ENCODE results near the gene CWH43. TPM values are rescaled to one million over a fixed set of nuclear protein-coding genes. Genes with fewer than 3 reads are reported as not detected.

The CWH43 gene
- total RNA-seq, 3 donors from 2014 or later: 0.66 TPM; not detected in 2

GRCh38 chr4:48944252-48944651 is 41.8 kb upstream of the CWH43 start:
- H3K27ac ChIP-seq: no peak overlapping the region
- no peak for TF ChIP-seq POLR2AphosphoS5 (IDR thresholded peaks at IDR 0.05)
- TF ChIP-seq CTCF (IDR thresholded peaks at IDR 0.05): no peak
- no peak for TF ChIP-seq POLR2A (IDR thresholded peaks at IDR 0.05)

GRCh38 chr4:48944756-48945241 is 41.3 kb upstream of the CWH43 start:
- Histone ChIP-seq H3K27ac (no peak overlapping the region), H3K27me3 (no peaks in the 10 kb centered on the region), H3K36me3 (no peaks in the 10 kb centered on the region), H3K9me3 (no peaks in the 10 kb centered on the region), H3K4me3 (no peak overlapping the region), H3K4me1 (no peaks in the 10 kb centered on the region)
- DNase-seq (ENCODE audit: low spot score in 2 of 2): no peak
- TF ChIP-seq CTCF (IDR thresholded peaks at IDR 0.05) (no peak), POLR2AphosphoS5 (IDR thresholded peaks at IDR 0.05) (no peak), POLR2A (IDR thresholded peaks at IDR 0.05) (no peak)
- intact Hi-C loops (cut with DNase I; ENCODE audit: low total_unique reads): no loop called here

More at GRCh38 chr4:48944252-48944651, 41.8 kb upstream of the CWH43 start:
- Histone ChIP-seq H3K4me1 (no peaks in the 10 kb centered on the region), H3K27me3 (no peaks in the 10 kb centered on the region), H3K4me3 (no peak overlapping the region), H3K9me3 (no peaks in the 10 kb centered on the region), H3K36me3 (no peaks in the 10 kb centered on the region)
- DNase-seq (ENCODE audit: low spot score in 2 of 2): no peak
- intact Hi-C loops (cut with DNase I; ENCODE audit: low total_unique reads): no loop called here

GRCh38 chr4:48945981-48946380 is 40.1 kb upstream of the CWH43 start:
- no peak overlapping the region for H3K4me3 ChIP-seq

GRCh38 chr4:48947731-48948130 is 38.3 kb upstream of the CWH43 start:
- intact Hi-C loops (cut with DNase I; ENCODE audit: low total_unique reads): no loop called here
- no peaks in the 10 kb centered on the region for H3K4me1 ChIP-seq

More at GRCh38 chr4:48945981-48946380, 40.1 kb upstream of the CWH43 start:
- DNase-seq (ENCODE audit: low spot score in 2 of 2): no peak
- H3K27ac ChIP-seq: no peak overlapping the region
- no peaks in the 10 kb centered on the region for H3K36me3 ChIP-seq
- TF ChIP-seq POLR2AphosphoS5 (IDR thresholded peaks at IDR 0.05): no peak
- TF ChIP-seq CTCF (IDR thresholded peaks at IDR 0.05): no peak
- TF ChIP-seq POLR2A (IDR thresholded peaks at IDR 0.05): no peak
- peaks cover 0 to 1% of the 10 kb centered on the region in 2 donors for H3K9me3 ChIP-seq
- no peaks in the 10 kb centered on the region for H3K4me1 ChIP-seq
- intact Hi-C loops (cut with DNase I; ENCODE audit: low total_unique reads): no loop called here
- no peaks in the 10 kb centered on the region for H3K27me3 ChIP-seq

GRCh38 chr4:48949086-48949485 is 37.0 kb upstream of the CWH43 start:
- intact Hi-C loops (cut with DNase I; ENCODE audit: low total_unique reads): no loop called here
- Histone ChIP-seq H3K9me3 (peaks cover 0 to 17% of the 10 kb centered on the region in 2 donors), H3K27me3 (no peaks in the 10 kb centered on the region), H3K36me3 (no peaks in the 10 kb centered on the region), H3K4me3 (no peak overlapping the region), H3K27ac (no peak overlapping the region), H3K4me1 (no peaks in the 10 kb centered on the region)
- no peak for DNase-seq (ENCODE audit: low spot score in 2 of 2)
- TF ChIP-seq POLR2AphosphoS5 (IDR thresholded peaks at IDR 0.05) (no peak), POLR2A (IDR thresholded peaks at IDR 0.05) (no peak), CTCF (IDR thresholded peaks at IDR 0.05) (no peak)

More at GRCh38 chr4:48947731-48948130, 38.3 kb upstream of the CWH43 start:
- Histone ChIP-seq H3K36me3 (no peaks in the 10 kb centered on the region), H3K9me3 (peaks cover 0 to 17% of the 10 kb centered on the region in 2 donors), H3K27me3 (no peaks in the 10 kb centered on the region), H3K4me3 (no peak overlapping the region), H3K27ac (no peak overlapping the region)
- TF ChIP-seq POLR2A (IDR thresholded peaks at IDR 0.05) (no peak), CTCF (IDR thresholded peaks at IDR 0.05) (no peak), POLR2AphosphoS5 (IDR thresholded peaks at IDR 0.05) (no peak)
- no peak for DNase-seq (ENCODE audit: low spot score in 2 of 2)

Data from breast epithelium (tissue), 4 donors.